HEK293T (cell line): ENCODE data around the gene SUMO2.

Source experiments
- ELF4 ChIP-seq: fragments of 450-650 bp; IDR thresholded peaks from 2 replicates; pipeline ENCODE4 v1.6.1; 2017; ENCODE audit warnings: antibody characterized with exemption
- FOXA1 ChIP-seq: fragments of 450-650 bp; IDR thresholded peaks from 2 replicates; pipeline ENCODE4 v1.6.1; 2016; ENCODE audit warnings: mild to moderate bottlenecking
- FOXK2 ChIP-seq: fragments of 450-650 bp; IDR thresholded peaks from 2 replicates; pipeline ENCODE4 v1.6.1; 2016; ENCODE audit warnings: mild to moderate bottlenecking
- FOXM1 ChIP-seq: fragments of 450-650 bp; IDR thresholded peaks from 2 replicates; pipeline ENCODE4 v1.6.1; 2017; ENCODE audit warnings: mild to moderate bottlenecking, borderline replicate concordance
- HDGF ChIP-seq: fragments of 450-650 bp; IDR thresholded peaks from 2 replicates; pipeline ENCODE4 v1.6.1; 2017; ENCODE audit warnings: antibody characterized with exemption, borderline replicate concordance
- SP1 ChIP-seq: fragments of 450-650 bp; IDR thresholded peaks from 2 replicates; pipeline ENCODE4 v1.6.1; 2017
- SUZ12 ChIP-seq: fragments of 450-650 bp; IDR thresholded peaks from 2 replicates; pipeline ENCODE4 v1.6.1; 2016; ENCODE audit warnings: mild to moderate bottlenecking
- ZNF384 ChIP-seq: fragments of 450-650 bp; IDR thresholded peaks from 2 replicates; pipeline ENCODE4 v1.6.1; 2016
- TF ChIP-seq, protein P1 (sequence below): fragments of 450-650 bp; IDR thresholded peaks from 2 replicates; pipeline ENCODE4 v1.6.1; 2016

DNA sequence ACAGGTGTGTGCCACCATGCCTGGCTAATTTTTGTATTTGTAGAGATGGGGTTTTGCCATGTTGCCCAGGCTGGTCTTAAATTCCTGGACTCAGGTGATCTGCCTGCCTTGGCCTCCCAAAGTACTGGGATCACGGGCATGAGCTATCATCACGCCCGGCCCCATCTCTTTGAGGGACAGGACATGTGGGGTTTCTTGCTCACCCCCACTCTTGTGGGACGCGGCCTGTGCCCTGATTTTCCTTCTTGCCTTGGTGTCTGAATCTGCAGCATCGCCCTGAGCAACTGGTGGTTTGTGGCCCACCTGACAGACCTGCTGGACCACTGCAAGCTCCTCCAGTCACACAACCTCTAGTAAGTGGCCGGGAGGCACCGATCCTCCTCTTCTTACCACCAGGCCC lies 48.3 kb upstream of the SUMO2 start:
- no peak for TF ChIP-seq SUZ12
- no peak for TF ChIP-seq FOXA1
- no peak for TF ChIP-seq FOXM1
- no peak for TF ChIP-seq FOXK2
- no peak for TF ChIP-seq SP1
- TF ChIP-seq, protein P1, sequence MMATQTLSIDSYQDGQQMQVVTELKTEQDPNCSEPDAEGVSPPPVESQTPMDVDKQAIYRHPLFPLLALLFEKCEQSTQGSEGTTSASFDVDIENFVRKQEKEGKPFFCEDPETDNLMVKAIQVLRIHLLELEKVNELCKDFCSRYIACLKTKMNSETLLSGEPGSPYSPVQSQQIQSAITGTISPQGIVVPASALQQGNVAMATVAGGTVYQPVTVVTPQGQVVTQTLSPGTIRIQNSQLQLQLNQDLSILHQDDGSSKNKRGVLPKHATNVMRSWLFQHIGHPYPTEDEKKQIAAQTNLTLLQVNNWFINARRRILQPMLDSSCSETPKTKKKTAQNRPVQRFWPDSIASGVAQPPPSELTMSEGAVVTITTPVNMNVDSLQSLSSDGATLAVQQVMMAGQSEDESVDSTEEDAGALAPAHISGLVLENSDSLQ, result no peak
- TF ChIP-seq HDGF, result no peak
- no peak for TF ChIP-seq ZNF384
- no peak for TF ChIP-seq ELF4
